ENCODE data around the gene GPR35. TPM values are rescaled to one million over a fixed set of nuclear protein-coding genes. Genes with fewer than 3 reads are reported as not detected.

Gene GPR35
- total RNA-seq, 1 donor from 2014 or later, result 0.34 TPM

DNA sequence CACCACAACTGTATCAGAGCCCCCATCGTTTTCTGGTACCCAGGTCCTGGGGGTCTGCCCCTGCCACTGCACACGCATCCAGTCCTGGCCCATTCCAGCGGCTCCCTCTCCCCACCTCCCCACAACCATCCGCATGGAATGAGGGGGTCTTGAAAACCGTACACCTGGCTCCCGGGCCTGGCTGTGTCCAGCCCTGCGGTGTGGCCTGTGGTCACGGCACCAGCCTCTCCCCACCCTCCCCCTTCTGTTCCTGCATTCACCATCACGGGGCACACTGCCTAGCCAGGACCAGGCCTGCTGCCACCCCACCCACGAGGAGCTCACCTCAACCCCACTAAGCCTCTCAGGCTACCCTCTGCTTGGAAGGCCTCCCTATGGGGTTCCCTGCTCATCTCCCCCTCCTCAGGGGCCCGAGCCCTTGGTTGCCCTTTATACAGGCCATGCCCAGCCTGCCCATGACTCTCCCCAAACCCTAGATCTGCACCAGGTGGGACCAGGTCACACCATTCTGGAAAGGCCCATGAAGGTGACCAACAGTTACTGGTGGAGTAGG, 11.4 kb downstream of the GPR35 start:
- Histone ChIP-seq H3K4me2 (no peak overlapping the region), H3K36me3 (no peaks in the 10 kb centered on the region), H3K9ac (no peak overlapping the region), H3K27me3 (peaks cover 29% of the 10 kb centered on the region), H3K79me2 (ENCODE audit: low read depth) (no peaks in the 10 kb centered on the region), H3K4me1 (no peaks in the 10 kb centered on the region), H3K9me3 (ENCODE audit: low read depth) (no peaks in the 10 kb centered on the region), H4K20me1 (ENCODE audit: low read depth) (no peaks in the 10 kb centered on the region), H3K27ac (no peak overlapping the region), H3F3A (ENCODE audit: low read depth) (no peaks in the 10 kb centered on the region), H3K4me3 (no peak overlapping the region), H2AFZ (replicated peaks) (no peak overlapping the region)
- Mint-ChIP-seq H3K36me3 (peaks cover 4% of the 10 kb centered on the region), H3K9me3 (peaks cover 25% of the 10 kb centered on the region), H3K4me3 (no peak overlapping the region), H3K27me3 (ENCODE audit: insufficient read depth, low read depth) (peaks cover 14% of the 10 kb centered on the region), H3K27ac (no peak overlapping the region), H3K4me1 (no peaks in the 10 kb centered on the region)
- TF ChIP-seq EZH2 (IDR thresholded peaks at IDR 0.05) (no peak), EZH2phosphoT487 (IDR thresholded peaks at IDR 0.05) (no peak)
- TF ChIP-seq, protein P1, sequence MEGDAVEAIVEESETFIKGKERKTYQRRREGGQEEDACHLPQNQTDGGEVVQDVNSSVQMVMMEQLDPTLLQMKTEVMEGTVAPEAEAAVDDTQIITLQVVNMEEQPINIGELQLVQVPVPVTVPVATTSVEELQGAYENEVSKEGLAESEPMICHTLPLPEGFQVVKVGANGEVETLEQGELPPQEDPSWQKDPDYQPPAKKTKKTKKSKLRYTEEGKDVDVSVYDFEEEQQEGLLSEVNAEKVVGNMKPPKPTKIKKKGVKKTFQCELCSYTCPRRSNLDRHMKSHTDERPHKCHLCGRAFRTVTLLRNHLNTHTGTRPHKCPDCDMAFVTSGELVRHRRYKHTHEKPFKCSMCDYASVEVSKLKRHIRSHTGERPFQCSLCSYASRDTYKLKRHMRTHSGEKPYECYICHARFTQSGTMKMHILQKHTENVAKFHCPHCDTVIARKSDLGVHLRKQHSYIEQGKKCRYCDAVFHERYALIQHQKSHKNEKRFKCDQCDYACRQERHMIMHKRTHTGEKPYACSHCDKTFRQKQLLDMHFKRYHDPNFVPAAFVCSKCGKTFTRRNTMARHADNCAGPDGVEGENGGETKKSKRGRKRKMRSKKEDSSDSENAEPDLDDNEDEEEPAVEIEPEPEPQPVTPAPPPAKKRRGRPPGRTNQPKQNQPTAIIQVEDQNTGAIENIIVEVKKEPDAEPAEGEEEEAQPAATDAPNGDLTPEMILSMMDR (IDR thresholded peaks at IDR 0.05), result no peak
- no peak for DNase-seq (ENCODE audit: low spot score)

DNA sequence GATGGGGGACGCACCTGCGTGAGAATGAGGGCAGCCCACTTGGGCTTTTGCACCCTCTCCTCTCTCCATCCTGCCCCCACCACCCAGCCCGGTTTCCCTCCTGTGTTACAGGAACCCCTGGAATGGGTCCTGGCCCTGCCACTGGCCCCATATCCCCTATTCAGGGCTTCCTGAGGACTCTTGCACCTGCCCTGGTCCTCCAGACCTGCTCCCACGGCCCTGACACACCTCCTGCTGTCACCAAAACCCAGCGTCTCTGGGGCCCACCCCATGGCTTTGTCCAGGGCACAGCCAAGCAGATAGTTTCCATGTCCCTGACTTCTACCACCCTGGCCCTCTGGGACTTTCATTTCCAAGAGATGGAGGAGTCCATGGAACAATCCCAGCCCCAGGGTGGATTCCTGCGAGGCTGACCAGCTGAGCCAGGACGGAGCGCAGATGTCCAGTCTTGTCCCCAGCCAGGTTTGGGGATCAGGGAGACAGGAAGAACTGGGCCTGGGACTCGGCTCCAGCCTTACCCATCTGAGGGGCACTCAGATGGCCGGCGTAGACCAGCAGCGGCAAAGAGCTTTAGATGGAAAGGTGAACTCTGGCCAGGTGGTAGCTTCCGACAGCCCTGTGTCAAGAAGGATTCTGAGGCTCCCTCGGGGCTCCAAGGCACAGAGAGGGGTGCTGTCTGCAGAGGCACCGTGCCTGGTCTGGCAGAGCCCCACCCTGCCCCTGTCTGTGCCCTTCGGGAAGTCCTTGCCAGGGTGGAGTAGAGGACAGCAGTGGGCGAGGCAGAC, 12.0 kb downstream of the GPR35 start:
- no peak overlapping the region for H3K27ac ChIP-seq
- H4K20me1 ChIP-seq (ENCODE audit: low read depth), result no peaks in the 10 kb centered on the region
- H3K36me3 ChIP-seq, result no peaks in the 10 kb centered on the region
- H3K4me3 ChIP-seq, result no peak overlapping the region
- H3K9me3 ChIP-seq (ENCODE audit: low read depth), result no peaks in the 10 kb centered on the region
- peaks cover 4% of the 10 kb centered on the region for H3K36me3 Mint-ChIP-seq
- no peak for DNase-seq (ENCODE audit: low spot score)
- no peak overlapping the region for H3K27ac Mint-ChIP-seq
- no peaks in the 10 kb centered on the region for H3K4me1 Mint-ChIP-seq
- H3K4me2 ChIP-seq, result no peak overlapping the region
- no peaks in the 10 kb centered on the region for H3F3A ChIP-seq (ENCODE audit: low read depth)
- no peaks in the 10 kb centered on the region for H3K79me2 ChIP-seq (ENCODE audit: low read depth)
- H3K9me3 Mint-ChIP-seq, result peaks cover 25% of the 10 kb centered on the region
- peaks cover 29% of the 10 kb centered on the region for H3K27me3 ChIP-seq
- no peaks in the 10 kb centered on the region for H3K4me1 ChIP-seq
- peaks cover 14% of the 10 kb centered on the region for H3K27me3 Mint-ChIP-seq (ENCODE audit: insufficient read depth, low read depth)
- no peak overlapping the region for H3K9ac ChIP-seq
- no peak overlapping the region for H3K4me3 Mint-ChIP-seq
- no peak for TF ChIP-seq EZH2phosphoT487 (IDR thresholded peaks at IDR 0.05)
- TF ChIP-seq, protein P1 (IDR thresholded peaks at IDR 0.05), result no peak
- TF ChIP-seq EZH2 (IDR thresholded peaks at IDR 0.05), result no peak
- H2AFZ ChIP-seq (replicated peaks), result no peak overlapping the region

DNA sequence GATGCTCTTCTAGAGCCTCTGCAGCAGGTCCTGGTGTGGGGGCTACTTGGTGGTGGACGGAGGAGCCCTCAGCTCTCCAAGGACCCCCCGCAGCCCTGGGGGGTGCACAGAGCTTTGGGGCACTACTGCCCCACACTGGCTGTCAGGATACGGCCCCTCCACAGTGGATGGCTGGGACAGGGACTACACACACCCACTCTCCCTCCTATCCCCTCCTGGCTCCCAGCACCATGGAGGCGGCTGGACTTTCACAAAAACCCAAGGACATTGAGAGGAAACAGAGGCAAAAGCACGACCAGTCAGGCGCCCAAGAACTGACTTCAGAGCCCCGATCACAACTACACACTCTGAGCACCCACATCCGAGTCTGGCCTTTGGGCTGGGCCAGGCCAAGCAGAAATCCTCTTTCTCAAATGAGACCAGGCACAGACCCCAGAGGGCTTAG, 12.6 kb downstream of the GPR35 start:
- no peak overlapping the region for H3K9ac ChIP-seq
- no peaks in the 10 kb centered on the region for H3K4me1 ChIP-seq
- peaks cover 29% of the 10 kb centered on the region for H3K27me3 ChIP-seq
- H3K4me3 ChIP-seq, result no peak overlapping the region
- H3K9me3 ChIP-seq (ENCODE audit: low read depth), result no peaks in the 10 kb centered on the region
- peaks cover 14% of the 10 kb centered on the region for H3K27me3 Mint-ChIP-seq (ENCODE audit: insufficient read depth, low read depth)
- H3K4me3 Mint-ChIP-seq, result no peak overlapping the region
- DNase-seq (ENCODE audit: low spot score), result no peak
- no peaks in the 10 kb centered on the region for H3F3A ChIP-seq (ENCODE audit: low read depth)
- no peak overlapping the region for H3K27ac Mint-ChIP-seq
- H3K4me2 ChIP-seq, result no peak overlapping the region
- peaks cover 20% of the 10 kb centered on the region for H3K9me3 Mint-ChIP-seq
- TF ChIP-seq, protein P1 (IDR thresholded peaks at IDR 0.05), result no peak
- TF ChIP-seq EZH2phosphoT487 (IDR thresholded peaks at IDR 0.05), result no peak
- no peak for TF ChIP-seq EZH2 (IDR thresholded peaks at IDR 0.05)
- H3K36me3 Mint-ChIP-seq, result peaks cover 4% of the 10 kb centered on the region
- H3K36me3 ChIP-seq, result no peaks in the 10 kb centered on the region
- no peak overlapping the region for H3K27ac ChIP-seq
- no peak overlapping the region for H2AFZ ChIP-seq (replicated peaks)
- no peaks in the 10 kb centered on the region for H3K4me1 Mint-ChIP-seq
- H3K79me2 ChIP-seq (ENCODE audit: low read depth), result no peaks in the 10 kb centered on the region
- H4K20me1 ChIP-seq (ENCODE audit: low read depth), result no peaks in the 10 kb centered on the region
